HUES64 (cell line): ENCODE measurements around the gene RNF157.
"Not testable (repeated sequence)": the region's sequence is repeated elsewhere in the genome, so short reads cannot be mapped to it uniquely, and the experiment has no call there.

Experiments used
- H3K27ac ChIP-seq: 2 replicates; pipeline ENCODE4 v1.7.0; 2013; ENCODE audit warnings: low read depth, low read length, inconsistent platforms
- H3K27me3 ChIP-seq: 2 replicates; pipeline ENCODE4 v1.6.1; 2013; ENCODE audit warnings: mild to moderate bottlenecking, low read length; ENCODE audit not compliant: insufficient read depth
- H3K36me3 ChIP-seq: 2 replicates; pipeline ENCODE4 v1.6.1; 2013; ENCODE audit warnings: mild to moderate bottlenecking, low read length; ENCODE audit not compliant: insufficient read depth
- H3K4me1 ChIP-seq: 2 replicates; pipeline ENCODE4 v1.6.1; 2013; ENCODE audit warnings: mild to moderate bottlenecking, low read length, moderate library complexity; ENCODE audit not compliant: insufficient read depth
- H3K4me3 ChIP-seq: 2 replicates; pipeline ENCODE4 v1.5.1; 2013; ENCODE audit warnings: mild to moderate bottlenecking, low read length, moderate library complexity
- H3K9ac ChIP-seq: 2 replicates; pipeline ENCODE4 v1.6.1; 2013; ENCODE audit warnings: mild to moderate bottlenecking, low read depth, low read length
- H3K9me3 ChIP-seq: 2 replicates; pipeline ENCODE4 v1.6.1; 2013; ENCODE audit warnings: low read depth, low read length; ENCODE audit not compliant: insufficient read depth
- WGBS: fragments of 150-250, 120-280 bp; methylation state at CpG from one replicate; pipeline ENCODE4 v1.1.7; 2013; ENCODE audit warnings: missing lambda C conversion rate; 5-methylcytosine and 5-hydroxymethylcytosine counted together

Gene RNF157

GRCh38 chr17:76195281-76196096 is 44.8 kb downstream of the RNF157 start:
- Histone ChIP-seq H3K9me3 (no peaks in the 10 kb centered on the region), H3K36me3 (no peaks in the 10 kb centered on the region), H3K4me3 (no peak overlapping the region), H3K4me1 (peaks cover 22% of the 10 kb centered on the region), H3K27ac (no peak overlapping the region), H3K27me3 (no peaks in the 10 kb centered on the region), H3K9ac (no peak overlapping the region)
- WGBS = 93% methylated on average over 10 of the region's 12 CpGs

GRCh38 chr17:76193591-76193990 is 46.7 kb downstream of the RNF157 start:
- Histone ChIP-seq H3K9ac (no peak overlapping the region), H3K4me1 (peaks cover 22% of the 10 kb centered on the region), H3K36me3 (no peaks in the 10 kb centered on the region), H3K27ac (no peak overlapping the region), H3K27me3 (no peaks in the 10 kb centered on the region), H3K9me3 (no peaks in the 10 kb centered on the region), H3K4me3 (no peak overlapping the region)
- WGBS = 78% methylated on average over 13 of the region's 13 CpGs

GRCh38 chr17:76191896-76192295 is 48.4 kb downstream of the RNF157 start:
- no peaks in the 10 kb centered on the region for H3K9me3 ChIP-seq
- H3K36me3 ChIP-seq = no peaks in the 10 kb centered on the region
- no peak overlapping the region for H3K9ac ChIP-seq
- H3K27me3 ChIP-seq = no peaks in the 10 kb centered on the region
- 53% methylated on average over 6 of the region's 6 CpGs for WGBS
- H3K27ac ChIP-seq = no peak overlapping the region
- no peak overlapping the region for H3K4me3 ChIP-seq
- H3K4me1 ChIP-seq = peaks cover 22% of the 10 kb centered on the region

GRCh38 chr17:76189741-76190140 is 50.6 kb downstream of the RNF157 start:
- Histone ChIP-seq H3K9me3 (no peaks in the 10 kb centered on the region), H3K36me3 (no peaks in the 10 kb centered on the region), H3K4me3 (no peak overlapping the region), H3K27ac (no peak overlapping the region), H3K9ac (no peak overlapping the region), H3K27me3 (no peaks in the 10 kb centered on the region), H3K4me1 (peaks cover 22% of the 10 kb centered on the region)
- WGBS = 88% methylated on average over 4 of the region's 4 CpGs

- H3K36me3 ChIP-seq = no peaks in the 10 kb centered on the region
- H3K9ac ChIP-seq = no peak overlapping the region
- H3K4me3 ChIP-seq = no peak overlapping the region
- H3K9me3 ChIP-seq = no peaks in the 10 kb centered on the region
- over 99% methylated on average over 4 of the region's 4 CpGs for WGBS
- H3K4me1 ChIP-seq = peaks cover 22% of the 10 kb centered on the region
- H3K27ac ChIP-seq = no peak overlapping the region
- H3K27me3 ChIP-seq = no peaks in the 10 kb centered on the region
These were observed 51.0 kb downstream of the RNF157 start for GRCh38 chr17:76189247-76189646.

- H3K9ac ChIP-seq = no peak overlapping the region
- H3K36me3 ChIP-seq = no peaks in the 10 kb centered on the region
- no peak overlapping the region for H3K4me3 ChIP-seq
- no peaks in the 10 kb centered on the region for H3K27me3 ChIP-seq
- H3K4me1 ChIP-seq = peaks cover 16% of the 10 kb centered on the region
- no peaks in the 10 kb centered on the region for H3K9me3 ChIP-seq
- 88% methylated on average over 4 of the region's 4 CpGs for WGBS
- no peak overlapping the region for H3K27ac ChIP-seq
These were observed 51.9 kb downstream of the RNF157 start for GRCh38 chr17:76188213-76189016.

- not testable (repeated sequence) for H3K4me3 ChIP-seq, H3K4me1 ChIP-seq, H3K27me3 ChIP-seq, H3K9ac ChIP-seq, H3K27ac ChIP-seq, H3K9me3 ChIP-seq, H3K36me3 ChIP-seq
- WGBS = 85% methylated on average over 1 of the region's 2 CpGs
These were observed 53.5 kb downstream of the RNF157 start for GRCh38 chr17:76186774-76187173.

GRCh38 chr17:76184290-76184689 is 56.0 kb downstream of the RNF157 start:
- WGBS = 100% methylated on average over 1 of the region's 2 CpGs
- Histone ChIP-seq H3K27ac (no peak overlapping the region), H3K9me3 (no peaks in the 10 kb centered on the region), H3K4me3 (no peak overlapping the region), H3K36me3 (no peaks in the 10 kb centered on the region), H3K9ac (no peak overlapping the region), H3K27me3 (no peaks in the 10 kb centered on the region), H3K4me1 (no peaks in the 10 kb centered on the region)

GRCh38 chr17:76182016-76182764 is 58.1 kb downstream of the RNF157 start:
- Histone ChIP-seq H3K27ac (no peak overlapping the region), H3K4me1 (no peaks in the 10 kb centered on the region), H3K4me3 (no peak overlapping the region), H3K9ac (no peak overlapping the region), H3K9me3 (no peaks in the 10 kb centered on the region), H3K36me3 (no peaks in the 10 kb centered on the region), H3K27me3 (no peaks in the 10 kb centered on the region)
- WGBS = 23% methylated on average over 9 of the region's 11 CpGs

- H3K9me3 ChIP-seq = no peaks in the 10 kb centered on the region
- H3K27me3 ChIP-seq = no peaks in the 10 kb centered on the region
- no peak overlapping the region for H3K9ac ChIP-seq
- 90% methylated on average over 5 of the region's 6 CpGs for WGBS
- no peaks in the 10 kb centered on the region for H3K4me1 ChIP-seq
- H3K4me3 ChIP-seq = no peak overlapping the region
- no peaks in the 10 kb centered on the region for H3K36me3 ChIP-seq
- H3K27ac ChIP-seq = no peak overlapping the region
These were observed 60.5 kb downstream of the RNF157 start for GRCh38 chr17:76179496-76180467.
